Right lobe of liver (tissue), 6 donors: ENCODE measurements around the gene TMED8. TPM values are rescaled to one million over a fixed set of nuclear protein-coding genes. Genes with fewer than 3 reads are reported as not detected.

ENCODE experiments used
- ATAC-seq, 4 donors: fragments of 200-7000 bp; cut with Tn5 transposase; one replicate each; pipeline ENCODE4 v1.9.1; 2020; ENCODE audit warnings: mild to moderate bottlenecking in 4 of 4, moderate library complexity in 4 of 4
- DNase-seq, 3 donors: peaks; one replicate each; pipeline ENCODE4 v3.0.0-alpha.2; 2020
- H3K27ac ChIP-seq, 3 donors: fragments of 200-600 bp; one replicate each; pipeline ENCODE4 v1.8.0; 2022
- H3K27me3 ChIP-seq, 2 donors: fragments of 200-600 bp; one replicate each; pipeline ENCODE4 v1.8.0; 2022
- H3K36me3 ChIP-seq, 4 donors: fragments of 200-600 bp; sonication (generic) in 1 of 4; one replicate each; pipeline versions ENCODE4 v1.5.1 to v1.8.0; 2017 to 2022; ENCODE audit warnings: control low read depth in 1 of 4
- H3K4me1 ChIP-seq, 4 donors: fragments of 200-600 bp; sonication (generic) in 1 of 4; one replicate each; pipeline versions ENCODE4 v1.5.1 to v1.8.0; 2017 to 2022; ENCODE audit warnings: control low read depth in 1 of 4
- H3K4me3 ChIP-seq, 3 donors: fragments of 200-600 bp; one replicate each; pipeline ENCODE4 v1.8.0; 2022
- H3K9me3 ChIP-seq, 4 donors: fragments of 200-600 bp; sonication (generic) in 1 of 4; one replicate each; pipeline versions ENCODE4 v1.5.1 to v1.8.0; 2017 to 2022; ENCODE audit warnings: control low read depth in 1 of 4
- POLR2A ChIP-seq: fragments of 450-650 bp; IDR thresholded peaks from one replicate; pipeline ENCODE4 v1.6.1; 2017; ENCODE audit warnings: antibody characterized with exemption, mild to moderate bottlenecking
- WGBS: methylation state at CpG from one replicate; pipeline ENCODE4 v1.1.6; 2018; ENCODE audit warnings: low coverage, low lambda C conversion rate; ENCODE audit not compliant: insufficient coverage; ENCODE audit errors: missing lambda C conversion rate; 5-methylcytosine and 5-hydroxymethylcytosine counted together
- intact Hi-C, 2 donors: fragments of 100-400 bp; cut with DNase I; formaldehyde crosslinking; loops; one replicate each; pipeline versions ENCODE4 v1.11.2 to v1.14.1; 2022
- total RNA-seq, 6 experiments: library from RNA; depleted of rRNA in 2 of 6; stranded (reverse); fragments of >200 nt in 2 of 6; fragmentation: NEBNext Ultra II Directional in 3 of 6; extraction: Animal tissue kit (Norgen Biotek cat#: 25700) in 3 of 6; gene quantifications; one replicate each; pipeline versions ENCODE4 v1.1.0 to v1.2.4, GENCODE V29; 2016 to 2023
- TF ChIP-seq, protein P1 (sequence below), 4 donors: fragments of 200-600 bp in 3 of 4; fragments of 450-650 bp in 1 of 4; IDR thresholded peaks; one replicate each; pipeline versions ENCODE4 v1.5.1 to v1.8.0; 2016 to 2022; ENCODE audit warnings: antibody characterized with exemption in 4 of 4, mild to moderate bottlenecking in 2 of 4
- donor health status: DM: no; HTN: yes; CAD: no.
- donor health status: DM: no; HTN: no; CAD: no.
- donor health status: DM: no; HTN: no; CAD: no.
- donor health status: DM: no; HTN: yes; CAD: no.
- donor health status: DM: no; HTN: yes; CAD: no.

The TMED8 gene
- total RNA-seq, 6 experiments from 2014 or later: 2.5 to 4.4 (median 3.1) TPM

GRCh38 chr14:77303417-77304156 is 73.3 kb downstream of the TMED8 start:
- Histone ChIP-seq H3K27ac (peak overlapping the region in 2 of 3 donors; percentile 47 to 58), H3K4me3 (no peak overlapping the region)

DNA sequence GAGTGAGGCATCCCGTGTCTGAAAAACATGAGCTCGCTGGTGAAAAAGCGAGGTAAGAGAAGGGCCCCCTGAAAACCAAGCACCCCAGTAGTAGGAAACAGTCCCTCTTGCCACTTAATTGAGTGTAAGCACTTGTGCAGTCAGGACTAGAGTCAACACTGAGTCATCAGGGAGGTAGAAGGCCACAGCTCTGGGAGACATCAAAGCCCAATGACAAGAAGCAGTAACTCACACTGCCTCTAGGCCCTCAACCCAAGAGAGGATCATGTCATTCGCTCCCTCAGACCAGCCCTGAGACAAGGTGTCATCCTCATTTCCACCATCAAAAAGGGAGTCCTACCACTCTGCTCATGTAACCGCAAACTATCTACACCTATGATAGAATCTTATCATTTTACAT is 74.0 kb downstream of the TMED8 start:
- H3K27ac ChIP-seq: peak overlapping the region in 1 of 3 donors; percentile 58
- TF ChIP-seq, protein P1, sequence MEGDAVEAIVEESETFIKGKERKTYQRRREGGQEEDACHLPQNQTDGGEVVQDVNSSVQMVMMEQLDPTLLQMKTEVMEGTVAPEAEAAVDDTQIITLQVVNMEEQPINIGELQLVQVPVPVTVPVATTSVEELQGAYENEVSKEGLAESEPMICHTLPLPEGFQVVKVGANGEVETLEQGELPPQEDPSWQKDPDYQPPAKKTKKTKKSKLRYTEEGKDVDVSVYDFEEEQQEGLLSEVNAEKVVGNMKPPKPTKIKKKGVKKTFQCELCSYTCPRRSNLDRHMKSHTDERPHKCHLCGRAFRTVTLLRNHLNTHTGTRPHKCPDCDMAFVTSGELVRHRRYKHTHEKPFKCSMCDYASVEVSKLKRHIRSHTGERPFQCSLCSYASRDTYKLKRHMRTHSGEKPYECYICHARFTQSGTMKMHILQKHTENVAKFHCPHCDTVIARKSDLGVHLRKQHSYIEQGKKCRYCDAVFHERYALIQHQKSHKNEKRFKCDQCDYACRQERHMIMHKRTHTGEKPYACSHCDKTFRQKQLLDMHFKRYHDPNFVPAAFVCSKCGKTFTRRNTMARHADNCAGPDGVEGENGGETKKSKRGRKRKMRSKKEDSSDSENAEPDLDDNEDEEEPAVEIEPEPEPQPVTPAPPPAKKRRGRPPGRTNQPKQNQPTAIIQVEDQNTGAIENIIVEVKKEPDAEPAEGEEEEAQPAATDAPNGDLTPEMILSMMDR (IDR thresholded peaks at IDR 0.05): no peak
- TF ChIP-seq POLR2A: no peak
- no peaks in the 10 kb centered on the region for H3K36me3 ChIP-seq
- DNase-seq (no peak), ATAC-seq (peak in 2 of 4 donors; percentile 16 to 79)
- H3K4me3 ChIP-seq: no peak overlapping the region
- no peaks in the 10 kb centered on the region for H3K9me3 ChIP-seq
- peaks cover 0 to 11% (median 7%) of the 10 kb centered on the region in 4 donors for H3K4me1 ChIP-seq
- WGBS: 85% methylated on average over 3 of the region's 5 CpGs
- intact Hi-C loops: no loop called here
- H3K27me3 ChIP-seq: no peaks in the 10 kb centered on the region

More at GRCh38 chr14:77303417-77304156, 73.3 kb downstream of the TMED8 start:
- no peaks in the 10 kb centered on the region for H3K36me3 ChIP-seq
- intact Hi-C loops: no loop called here
- TF ChIP-seq, protein P1 (IDR thresholded peaks at IDR 0.05): no peak
- no peak for TF ChIP-seq POLR2A
- DNase-seq (no peak), ATAC-seq (peak; percentile 81 to 90 (median 87))
- H3K27me3 ChIP-seq: no peaks in the 10 kb centered on the region
- WGBS: 48% methylated on average over 4 of the region's 4 CpGs
- H3K9me3 ChIP-seq: no peaks in the 10 kb centered on the region
- peaks cover 0 to 11% (median 7%) of the 10 kb centered on the region in 4 donors for H3K4me1 ChIP-seq

- no peak overlapping the region for H3K4me3 ChIP-seq
- peak; percentile 77 to 87 (median 78) for DNase-seq
- WGBS: 11% methylated on average over 4 of the region's 10 CpGs
- no peak overlapping the region for H3K27ac ChIP-seq
- peak; percentile 69 to 90 (median 82) for ATAC-seq
- no peak for TF ChIP-seq POLR2A
- TF ChIP-seq, protein P1 (IDR thresholded peaks at IDR 0.05): peak; percentile 71 to 83 (median 78)
- no peaks in the 10 kb centered on the region for H3K27me3 ChIP-seq
- H3K4me1 ChIP-seq: peaks cover 0 to 11% (median 7%) of the 10 kb centered on the region in 4 donors
- H3K36me3 ChIP-seq: peaks cover 0 to 3% (median 0%) of the 10 kb centered on the region in 4 donors
- intact Hi-C loops: no loop called here
- H3K9me3 ChIP-seq: no peaks in the 10 kb centered on the region
Measured at GRCh38 chr14:77301103-77301502, 75.8 kb downstream of the TMED8 start.

DNA sequence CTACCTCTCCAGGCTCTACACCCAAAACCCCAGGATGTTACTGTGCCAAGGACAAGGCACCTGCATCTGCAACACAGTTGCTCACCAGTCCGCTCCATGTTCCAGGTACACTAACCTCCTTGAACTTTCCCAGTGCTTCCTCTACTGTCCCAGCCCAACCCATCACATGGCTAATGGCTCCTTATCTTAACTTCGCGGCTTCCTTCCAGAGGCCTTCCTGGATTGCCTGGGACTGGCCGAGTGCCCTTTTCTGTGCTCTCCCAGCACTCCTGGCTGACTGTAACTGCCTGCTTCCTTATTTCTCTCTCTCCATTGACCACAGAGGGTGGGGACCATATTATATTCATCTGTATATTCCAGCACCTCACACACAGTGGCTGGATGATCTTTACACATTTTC is 77.1 kb downstream of the TMED8 start:
- no peak overlapping the region for H3K4me3 ChIP-seq
- peaks cover 0 to 5% (median 1%) of the 10 kb centered on the region in 4 donors for H3K36me3 ChIP-seq
- no peaks in the 10 kb centered on the region for H3K27me3 ChIP-seq
- intact Hi-C loops: loop anchor here in 1 of 2 donors (10.0 kb wide), 1 partner anchor 145 kb away; no protein-coding TSS in a partner anchor
- TF ChIP-seq, protein P1 (IDR thresholded peaks at IDR 0.05): no peak
- no peak for TF ChIP-seq POLR2A
- peaks cover 0 to 11% (median 7%) of the 10 kb centered on the region in 4 donors for H3K4me1 ChIP-seq
- ATAC-seq (peak in 2 of 4 donors; percentile 12 to 54), DNase-seq (no peak)
- WGBS: 67% methylated on average over 4 of the region's 4 CpGs
- no peaks in the 10 kb centered on the region for H3K9me3 ChIP-seq
- no peak overlapping the region for H3K27ac ChIP-seq
